Testis (tissue), 2 donors: Measurements from ENCODE around the gene ZNF33B.

Experiments used
- POLR2A ChIP-seq: fragments of 450-650 bp; IDR thresholded peaks from one replicate; pipeline ENCODE4 v1.6.1; 2017; ENCODE audit warnings: antibody characterized with exemption, mild to moderate bottlenecking, moderate library complexity
- TF ChIP-seq, protein P1 (sequence below), 3 experiments: fragments of 450-650 bp in 2 of 3; fragments of 200-600 bp in 1 of 3; sonication (generic) in 1 of 3; IDR thresholded peaks; one replicate each; pipeline ENCODE4 v1.5.1; 2016 to 2019; ENCODE audit warnings: antibody characterized with exemption in 3 of 3, mild to moderate bottlenecking in 2 of 3, moderate library complexity in 1 of 3

- no peak for TF ChIP-seq POLR2A
- TF ChIP-seq, protein P1, sequence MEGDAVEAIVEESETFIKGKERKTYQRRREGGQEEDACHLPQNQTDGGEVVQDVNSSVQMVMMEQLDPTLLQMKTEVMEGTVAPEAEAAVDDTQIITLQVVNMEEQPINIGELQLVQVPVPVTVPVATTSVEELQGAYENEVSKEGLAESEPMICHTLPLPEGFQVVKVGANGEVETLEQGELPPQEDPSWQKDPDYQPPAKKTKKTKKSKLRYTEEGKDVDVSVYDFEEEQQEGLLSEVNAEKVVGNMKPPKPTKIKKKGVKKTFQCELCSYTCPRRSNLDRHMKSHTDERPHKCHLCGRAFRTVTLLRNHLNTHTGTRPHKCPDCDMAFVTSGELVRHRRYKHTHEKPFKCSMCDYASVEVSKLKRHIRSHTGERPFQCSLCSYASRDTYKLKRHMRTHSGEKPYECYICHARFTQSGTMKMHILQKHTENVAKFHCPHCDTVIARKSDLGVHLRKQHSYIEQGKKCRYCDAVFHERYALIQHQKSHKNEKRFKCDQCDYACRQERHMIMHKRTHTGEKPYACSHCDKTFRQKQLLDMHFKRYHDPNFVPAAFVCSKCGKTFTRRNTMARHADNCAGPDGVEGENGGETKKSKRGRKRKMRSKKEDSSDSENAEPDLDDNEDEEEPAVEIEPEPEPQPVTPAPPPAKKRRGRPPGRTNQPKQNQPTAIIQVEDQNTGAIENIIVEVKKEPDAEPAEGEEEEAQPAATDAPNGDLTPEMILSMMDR (IDR thresholded peaks at IDR 0.05): no peak
Observed at GRCh38 chr10:42638821-42639270, 476 bp upstream of the ZNF33B start.
